K562 (cell line): ENCODE measurements around the gene CFAP251. TPM values are rescaled to one million over a fixed set of nuclear protein-coding genes. Genes with fewer than 3 reads are reported as not detected.

Experiments
- ADNP ChIP-seq: fragments of 200-800 bp; sonication (Bioruptor generic); IDR thresholded peaks from 2 replicates; pipeline ENCODE4 v1.6.1; 2016; ENCODE audit warnings: missing genetic modification characterization, missing compliant biosample characterization
- CTBP1 ChIP-seq: fragments of 450-650 bp; IDR thresholded peaks from 2 replicates; pipeline ENCODE4 v1.6.1; 2016; ENCODE audit warnings: borderline replicate concordance
- FOXA1 ChIP-seq: fragments of 450-650 bp; IDR thresholded peaks from 2 replicates; pipeline ENCODE4 v1.6.1; 2016; ENCODE audit warnings: mild to moderate bottlenecking, borderline replicate concordance
- GABPB1 ChIP-seq: sonication (generic); formaldehyde crosslinking; IDR thresholded peaks from 2 replicates; pipeline ENCODE4 v1.8.0; 2022; ENCODE audit warnings: mild to moderate bottlenecking, missing genetic modification reagents
- HLTF ChIP-seq: fragments of 450-650 bp; IDR thresholded peaks from 2 replicates; pipeline ENCODE4 v1.6.1; 2016
- KDM2B ChIP-seq: fragments of 250-450 bp; sonication (Bioruptor Pico); IDR thresholded peaks from 2 replicates; pipeline ENCODE4 v1.8.0; 2021; ENCODE audit warnings: mild to moderate bottlenecking, moderate library complexity
- MEIS2 ChIP-seq: fragments of 450-650 bp; IDR thresholded peaks from 2 replicates; pipeline ENCODE4 v1.6.1; 2014; ENCODE audit warnings: mild to moderate bottlenecking; ENCODE audit not compliant: partially characterized antibody
- TAF1 ChIP-seq: IDR thresholded peaks from 2 replicates; pipeline ENCODE4 v1.6.1; 2011; ENCODE audit warnings: mild to moderate bottlenecking, low read length, moderate library complexity; ENCODE audit not compliant: insufficient read depth, control insufficient read depth, severe bottlenecking; ENCODE audit errors: extremely low read depth
- TAF9B ChIP-seq: fragments of 450-650 bp; IDR thresholded peaks from 2 replicates; pipeline ENCODE4 v1.6.1; 2018; ENCODE audit warnings: mild to moderate bottlenecking; ENCODE audit not compliant: partially characterized antibody
- ZBED1 ChIP-seq: IDR thresholded peaks from 2 replicates; pipeline ENCODE4 v1.6.1; 2014
- polyA plus RNA-seq, 8 experiments: library from polyadenylated mRNA; depleted of rRNA in 4 of 8; stranded (reverse) in 5 of 8; unstranded in 3 of 8; fragments of >200 nt; fragmentation: Nextera tagmentation in 2 of 8; fragmentation: Illumina TruSeq in 1 of 8; extraction: Ambion mirVana in 2 of 8; extraction: Trizol in 1 of 8; gene quantifications; 2 replicates each; pipeline versions ENCODE4 v1.2.1 to v1.2.3, GENCODE V29; 2011 to 2014; ENCODE audit warnings: inconsistent platforms in 1 of 8, missing spikeins in 1 of 8
- total RNA-seq, 7 experiments: library from RNA; depleted of rRNA in 6 of 7; stranded (reverse); fragments of >200 nt in 6 of 7; fragmentation: Illumina TruSeq in 2 of 7; extraction: Trizol in 2 of 7; gene quantifications; 2 replicates each; pipeline versions ENCODE4 v1.2.1 to v1.2.3, GENCODE V29; 2011 to 2021; ENCODE audit warnings: low replicate concordance in 1 of 7
- TF ChIP-seq, protein P1 (sequence below): fragments of 250-450 bp; sonication (Bioruptor Pico); IDR thresholded peaks from 2 replicates; pipeline ENCODE4 v1.8.0; 2021; ENCODE audit warnings: moderate library complexity, mild to moderate bottlenecking, inconsistent platforms
- TF ChIP-seq, protein P2 (sequence below): fragments of 450-650 bp; IDR thresholded peaks from 2 replicates; pipeline ENCODE4 v1.6.1; 2016; ENCODE audit warnings: low read depth
- TF ChIP-seq, protein P3 (sequence below): fragments of 450-650 bp; IDR thresholded peaks from 2 replicates; pipeline ENCODE4 v1.6.1; 2017; ENCODE audit warnings: antibody characterized with exemption

Gene CFAP251
- total and polyA plus RNA-seq, 9 of the 15 experiments (the other 6 are each of a cell fraction or from before 2014, with no cell fraction given): 16.6 to 31.0 (median 19.1) TPM

DNA sequence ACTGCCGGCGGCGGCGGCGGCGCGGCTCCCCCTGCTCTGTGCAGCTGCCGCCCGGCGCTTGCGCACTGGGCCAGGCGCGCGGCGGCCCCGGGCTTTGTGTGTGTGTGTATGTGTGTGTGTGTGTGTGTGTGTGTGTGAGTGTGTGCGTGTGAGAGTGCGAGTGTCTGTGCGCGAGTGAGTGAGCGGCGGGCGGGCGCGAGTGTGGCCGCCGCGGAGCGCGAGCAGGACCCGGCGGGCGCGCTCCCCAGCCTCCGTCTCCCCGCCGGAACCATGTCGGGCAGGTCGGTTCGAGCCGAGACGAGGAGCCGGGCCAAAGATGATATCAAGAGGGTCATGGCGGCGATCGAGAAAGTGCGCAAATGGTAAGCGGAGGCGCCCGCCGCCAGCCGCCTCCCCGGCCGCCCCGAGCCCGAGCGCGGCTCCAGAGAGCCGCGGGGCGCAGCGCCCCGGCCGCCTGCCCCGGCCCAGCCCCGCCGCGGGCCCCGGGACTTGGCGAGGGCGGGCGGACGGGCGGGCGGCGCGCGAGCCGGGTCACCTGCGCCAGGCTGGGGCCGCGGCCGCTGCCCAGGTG is 103.5 kb downstream of the CFAP251 start, which contains the start of gene BCL7A (continued):
- TF ChIP-seq HLTF: no peak
- TF ChIP-seq CTBP1: peak; percentile 78
- TF ChIP-seq, protein P1, sequence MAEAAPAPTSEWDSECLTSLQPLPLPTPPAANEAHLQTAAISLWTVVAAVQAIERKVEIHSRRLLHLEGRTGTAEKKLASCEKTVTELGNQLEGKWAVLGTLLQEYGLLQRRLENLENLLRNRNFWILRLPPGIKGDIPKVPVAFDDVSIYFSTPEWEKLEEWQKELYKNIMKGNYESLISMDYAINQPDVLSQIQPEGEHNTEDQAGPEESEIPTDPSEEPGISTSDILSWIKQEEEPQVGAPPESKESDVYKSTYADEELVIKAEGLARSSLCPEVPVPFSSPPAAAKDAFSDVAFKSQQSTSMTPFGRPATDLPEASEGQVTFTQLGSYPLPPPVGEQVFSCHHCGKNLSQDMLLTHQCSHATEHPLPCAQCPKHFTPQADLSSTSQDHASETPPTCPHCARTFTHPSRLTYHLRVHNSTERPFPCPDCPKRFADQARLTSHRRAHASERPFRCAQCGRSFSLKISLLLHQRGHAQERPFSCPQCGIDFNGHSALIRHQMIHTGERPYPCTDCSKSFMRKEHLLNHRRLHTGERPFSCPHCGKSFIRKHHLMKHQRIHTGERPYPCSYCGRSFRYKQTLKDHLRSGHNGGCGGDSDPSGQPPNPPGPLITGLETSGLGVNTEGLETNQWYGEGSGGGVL (CRISPR knock-in tag): no peak
- TF ChIP-seq, protein P2, sequence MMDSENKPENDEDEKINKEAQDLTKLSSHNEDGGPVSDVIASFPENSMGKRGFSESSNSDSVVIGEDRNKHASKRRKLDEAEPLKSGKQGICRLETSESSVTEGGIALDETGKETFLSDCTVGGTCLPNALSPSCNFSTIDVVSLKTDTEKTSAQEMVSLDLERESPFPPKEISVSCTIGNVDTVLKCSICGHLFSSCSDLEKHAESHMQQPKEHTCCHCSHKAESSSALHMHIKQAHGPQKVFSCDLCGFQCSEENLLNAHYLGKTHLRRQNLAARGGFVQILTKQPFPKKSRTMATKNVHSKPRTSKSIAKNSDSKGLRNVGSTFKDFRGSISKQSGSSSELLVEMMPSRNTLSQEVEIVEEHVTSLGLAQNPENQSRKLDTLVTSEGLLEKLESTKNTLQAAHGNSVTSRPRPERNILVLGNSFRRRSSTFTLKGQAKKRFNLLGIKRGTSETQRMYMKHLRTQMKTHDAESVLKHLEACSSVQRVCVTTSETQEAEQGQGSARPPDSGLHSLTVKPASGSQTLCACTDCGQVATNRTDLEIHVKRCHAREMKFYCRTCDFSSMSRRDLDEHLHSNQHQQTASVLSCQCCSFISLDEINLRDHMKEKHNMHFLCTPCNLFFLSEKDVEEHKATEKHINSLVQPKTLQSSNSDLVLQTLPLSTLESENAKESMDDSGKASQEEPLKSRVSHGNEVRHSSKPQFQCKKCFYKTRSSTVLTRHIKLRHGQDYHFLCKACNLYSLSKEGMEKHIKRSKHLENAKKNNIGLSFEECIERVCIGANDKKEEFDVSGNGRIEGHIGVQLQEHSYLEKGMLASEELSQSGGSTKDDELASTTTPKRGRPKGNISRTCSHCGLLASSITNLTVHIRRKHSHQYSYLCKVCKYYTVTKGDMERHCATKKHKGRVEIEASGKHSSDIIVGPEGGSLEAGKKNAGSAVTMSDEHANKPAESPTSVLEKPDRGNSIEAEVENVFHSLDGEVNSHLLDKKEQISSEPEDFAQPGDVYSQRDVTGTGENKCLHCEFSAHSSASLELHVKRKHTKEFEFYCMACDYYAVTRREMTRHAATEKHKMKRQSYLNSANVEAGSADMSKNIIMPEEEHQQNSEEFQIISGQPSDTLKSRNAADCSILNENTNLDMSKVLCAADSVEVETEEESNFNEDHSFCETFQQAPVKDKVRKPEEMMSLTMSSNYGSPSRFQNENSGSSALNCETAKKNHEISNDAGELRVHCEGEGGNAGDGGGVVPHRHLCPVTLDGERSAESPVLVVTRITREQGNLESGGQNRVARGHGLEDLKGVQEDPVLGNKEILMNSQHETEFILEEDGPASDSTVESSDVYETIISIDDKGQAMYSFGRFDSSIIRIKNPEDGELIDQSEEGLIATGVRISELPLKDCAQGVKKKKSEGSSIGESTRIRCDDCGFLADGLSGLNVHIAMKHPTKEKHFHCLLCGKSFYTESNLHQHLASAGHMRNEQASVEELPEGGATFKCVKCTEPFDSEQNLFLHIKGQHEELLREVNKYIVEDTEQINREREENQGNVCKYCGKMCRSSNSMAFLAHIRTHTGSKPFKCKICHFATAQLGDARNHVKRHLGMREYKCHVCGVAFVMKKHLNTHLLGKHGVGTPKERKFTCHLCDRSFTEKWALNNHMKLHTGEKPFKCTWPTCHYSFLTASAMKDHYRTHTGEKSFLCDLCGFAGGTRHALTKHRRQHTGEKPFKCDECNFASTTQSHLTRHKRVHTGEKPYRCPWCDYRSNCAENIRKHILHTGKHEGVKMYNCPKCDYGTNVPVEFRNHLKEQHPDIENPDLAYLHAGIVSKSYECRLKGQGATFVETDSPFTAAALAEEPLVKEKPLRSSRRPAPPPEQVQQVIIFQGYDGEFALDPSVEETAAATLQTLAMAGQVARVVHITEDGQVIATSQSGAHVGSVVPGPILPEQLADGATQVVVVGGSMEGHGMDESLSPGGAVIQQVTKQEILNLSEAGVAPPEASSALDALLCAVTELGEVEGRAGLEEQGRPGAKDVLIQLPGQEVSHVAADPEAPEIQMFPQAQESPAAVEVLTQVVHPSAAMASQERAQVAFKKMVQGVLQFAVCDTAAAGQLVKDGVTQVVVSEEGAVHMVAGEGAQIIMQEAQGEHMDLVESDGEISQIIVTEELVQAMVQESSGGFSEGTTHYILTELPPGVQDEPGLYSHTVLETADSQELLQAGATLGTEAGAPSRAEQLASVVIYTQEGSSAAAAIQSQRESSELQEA: no peak
- no peak for TF ChIP-seq ZBED1
- TF ChIP-seq TAF9B: no peak
- no peak for TF ChIP-seq ADNP
- peak; percentile 84; the same call in 1 of the 2 replicates for TF ChIP-seq KDM2B (CRISPR knock-in tag)
- peak; percentile 37 for TF ChIP-seq MEIS2
- 0 out of 2 replicates have a peak, but pooled peaks have one; percentile 42 for TF ChIP-seq GABPB1 (CRISPR knock-in tag)
- no peak for TF ChIP-seq FOXA1
- TF ChIP-seq TAF1: peak; percentile 66
- TF ChIP-seq, protein P3, sequence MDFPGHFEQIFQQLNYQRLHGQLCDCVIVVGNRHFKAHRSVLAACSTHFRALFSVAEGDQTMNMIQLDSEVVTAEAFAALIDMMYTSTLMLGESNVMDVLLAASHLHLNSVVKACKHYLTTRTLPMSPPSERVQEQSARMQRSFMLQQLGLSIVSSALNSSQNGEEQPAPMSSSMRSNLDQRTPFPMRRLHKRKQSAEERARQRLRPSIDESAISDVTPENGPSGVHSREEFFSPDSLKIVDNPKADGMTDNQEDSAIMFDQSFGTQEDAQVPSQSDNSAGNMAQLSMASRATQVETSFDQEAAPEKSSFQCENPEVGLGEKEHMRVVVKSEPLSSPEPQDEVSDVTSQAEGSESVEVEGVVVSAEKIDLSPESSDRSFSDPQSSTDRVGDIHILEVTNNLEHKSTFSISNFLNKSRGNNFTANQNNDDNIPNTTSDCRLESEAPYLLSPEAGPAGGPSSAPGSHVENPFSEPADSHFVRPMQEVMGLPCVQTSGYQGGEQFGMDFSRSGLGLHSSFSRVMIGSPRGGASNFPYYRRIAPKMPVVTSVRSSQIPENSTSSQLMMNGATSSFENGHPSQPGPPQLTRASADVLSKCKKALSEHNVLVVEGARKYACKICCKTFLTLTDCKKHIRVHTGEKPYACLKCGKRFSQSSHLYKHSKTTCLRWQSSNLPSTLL: no peak
